Stimulated activated CD4-positive, alpha-beta T cell treated with anti-CD3 and anti-CD28 coated beads, TNF-alpha, amount 100 ng/mL, for 1 hour (primary cell): Measurements from ENCODE around the gene ADARB2.

Source experiments
- DNase-seq, 3 donors: peaks; one replicate each; pipeline ENCODE4 v3.0.0-alpha.2; 2020; ENCODE audit warnings: low read depth in 3 of 3, low spot score in 1 of 3

Gene ADARB2

GRCh38 chr10:1151076-1152033, 586.0 kb downstream of the ADARB2 start:
- no peak for DNase-seq

- no peak for DNase-seq
Measured at GRCh38 chr10:1150638-1150955, 586.7 kb downstream of the ADARB2 start.

DNA sequence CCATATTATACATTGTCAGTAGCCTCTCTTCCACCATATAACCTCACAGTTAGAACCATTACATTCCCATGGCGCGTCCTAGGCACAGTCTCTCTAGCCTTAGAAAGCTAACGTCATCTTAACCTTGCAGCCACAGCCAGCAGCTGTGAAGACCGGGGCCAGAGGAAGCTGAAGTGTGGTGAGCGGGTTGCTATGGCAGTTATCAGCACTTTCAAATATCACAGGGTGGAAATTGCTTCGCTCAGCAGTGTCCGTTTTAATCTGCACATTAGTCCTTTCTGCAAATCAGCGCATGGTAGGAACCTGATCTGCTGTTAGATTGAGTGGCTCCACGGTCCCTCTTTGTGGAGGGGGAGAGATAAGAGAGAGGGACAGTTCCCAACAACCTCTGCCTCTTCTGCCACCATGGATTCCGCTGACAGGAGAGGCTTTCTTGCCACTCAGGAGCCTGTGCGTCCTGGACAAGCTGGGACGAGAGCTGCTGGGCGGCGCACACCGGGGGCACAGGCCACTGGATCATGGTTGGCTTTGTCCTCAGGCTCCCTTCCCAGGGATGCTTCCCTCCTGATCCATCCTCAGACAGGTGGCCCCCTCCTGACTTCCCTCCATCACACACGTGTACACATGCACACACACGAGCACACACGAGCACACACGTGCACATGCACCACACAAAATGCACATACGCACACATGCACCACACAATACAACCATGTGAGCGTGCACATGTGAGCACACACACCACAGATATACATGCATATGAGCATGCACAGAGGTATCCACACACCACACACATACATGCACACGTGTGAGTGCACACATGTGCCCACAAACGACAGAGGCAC, 587.3 kb downstream of the ADARB2 start:
- no peak for DNase-seq

GRCh38 chr10:1148855-1149605, 588.3 kb downstream of the ADARB2 start:
- DNase-seq: no peak

DNA sequence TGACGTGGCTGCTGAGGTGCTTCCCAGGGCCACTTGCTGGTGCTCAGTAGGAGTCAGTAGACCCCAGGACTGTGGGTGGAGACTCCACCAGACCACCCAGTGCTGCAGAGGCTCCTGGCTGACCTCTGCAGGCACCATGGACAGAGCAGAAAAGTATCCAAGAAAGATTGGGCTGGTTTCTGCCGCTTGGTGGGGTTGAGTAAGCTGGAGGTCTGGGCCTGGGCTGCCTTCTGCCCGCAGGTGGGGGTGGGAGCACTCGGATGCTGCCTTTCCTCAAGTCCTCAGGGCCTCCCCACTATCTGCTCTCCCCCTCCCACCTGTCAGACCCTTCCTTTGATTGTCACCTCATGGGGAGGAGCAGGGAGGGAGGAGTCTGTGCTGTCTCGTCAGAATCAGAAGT, 589.5 kb downstream of the ADARB2 start:
- no peak for DNase-seq

DNA sequence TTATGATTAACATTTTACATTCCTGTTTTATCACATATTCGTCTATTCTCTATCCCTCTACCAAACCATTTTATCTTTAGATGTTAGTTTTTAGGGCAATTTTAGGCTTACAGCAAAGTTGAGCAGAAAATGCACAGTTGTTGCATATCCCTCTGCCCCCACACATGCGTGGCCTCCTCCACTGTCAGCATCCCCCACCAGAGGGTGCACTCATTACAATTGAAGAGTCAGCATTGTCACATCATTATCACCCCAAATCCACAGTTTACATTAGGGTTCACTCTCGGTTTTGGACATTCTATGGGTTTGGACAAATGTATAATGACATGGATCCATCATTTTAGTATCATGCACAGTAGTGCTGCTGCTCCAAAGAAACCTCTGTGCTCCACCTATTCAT, 594.7 kb downstream of the ADARB2 start:
- no peak for DNase-seq

DNA sequence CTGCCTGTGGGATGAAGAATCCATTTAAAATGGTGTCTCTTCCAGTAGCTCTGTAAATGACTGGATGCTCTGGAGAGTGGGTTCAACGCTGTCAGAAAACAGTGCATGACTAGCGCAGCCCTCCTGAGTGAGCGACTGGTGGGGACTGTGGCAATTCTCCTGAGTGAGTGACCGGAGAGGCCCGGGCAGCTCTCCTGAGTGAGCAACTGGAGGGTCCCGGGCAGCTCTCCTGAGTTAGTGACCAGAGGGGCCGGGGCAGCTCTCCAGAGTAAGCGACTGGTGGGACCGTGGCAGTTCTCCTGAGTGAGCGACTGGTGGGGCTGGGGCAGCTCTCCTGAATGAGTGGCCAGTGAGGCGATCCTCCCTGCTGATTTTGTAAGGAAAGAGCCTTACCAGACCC, 595.6 kb downstream of the ADARB2 start:
- no peak for DNase-seq

DNA sequence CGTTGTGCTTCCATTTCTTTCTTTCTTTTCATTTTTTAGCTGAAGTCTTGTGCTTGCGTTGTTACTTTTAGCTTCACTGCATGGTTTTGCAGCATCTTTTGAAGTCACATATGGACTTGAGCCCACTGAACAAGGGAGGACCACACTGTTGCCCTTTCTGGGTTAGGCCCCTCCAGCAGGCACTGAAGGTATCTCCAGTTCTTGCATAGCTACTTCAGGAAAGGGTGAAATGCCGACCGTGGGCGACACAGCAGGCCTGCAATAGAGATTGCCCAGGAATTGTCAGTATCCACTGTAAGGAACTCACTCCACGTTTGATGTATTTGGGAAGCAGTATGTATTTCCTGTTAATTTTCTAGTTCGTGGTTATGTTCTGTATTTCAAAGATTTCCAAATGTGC, 596.1 kb downstream of the ADARB2 start:
- DNase-seq: no peak

GRCh38 chr10:1138529-1138928, 598.8 kb downstream of the ADARB2 start:
- DNase-seq: no peak

- DNase-seq: no peak
Measured at GRCh38 chr10:1137499-1138163, 599.7 kb downstream of the ADARB2 start.

DNA sequence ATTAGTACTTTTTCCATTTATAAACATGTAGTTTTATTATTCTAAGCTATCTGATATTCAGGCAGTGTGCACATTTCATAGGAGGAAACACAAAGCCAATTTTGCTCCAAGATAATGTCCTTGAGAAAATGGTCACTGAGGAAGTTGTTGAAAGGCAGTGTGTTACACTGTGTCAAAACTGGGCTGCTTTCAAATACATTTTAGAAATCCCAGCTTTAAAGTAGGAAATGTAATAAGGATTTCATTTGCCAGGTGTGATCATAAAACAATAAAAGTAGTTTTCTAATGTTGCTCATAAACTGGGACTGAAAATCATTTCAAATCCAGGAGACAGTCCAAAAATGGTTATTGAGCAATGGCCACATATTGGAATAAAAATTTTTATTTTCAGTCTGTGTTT, 601.1 kb downstream of the ADARB2 start:
- DNase-seq: no peak

DNA sequence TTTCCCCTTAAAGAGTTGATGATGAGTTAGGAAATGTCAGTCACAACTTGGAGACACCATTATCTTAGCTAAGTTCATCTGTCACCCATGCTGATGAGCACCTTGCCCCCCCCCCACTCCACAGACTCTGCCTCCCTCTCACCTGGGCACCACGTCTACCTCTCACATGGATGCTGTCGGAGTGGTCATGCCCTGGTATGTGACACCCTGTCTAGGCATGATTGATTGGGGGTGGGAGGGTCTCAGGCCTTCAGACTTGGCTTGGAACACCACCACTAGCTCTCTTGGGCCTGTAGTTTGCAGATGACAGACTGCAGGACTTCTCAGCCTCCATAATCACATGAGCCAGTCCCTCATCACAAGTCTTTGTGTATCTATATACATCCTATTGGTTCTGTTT, 603.2 kb downstream of the ADARB2 start:
- DNase-seq: no peak

- DNase-seq: no peak
Measured at GRCh38 chr10:1133495-1134045, 603.8 kb downstream of the ADARB2 start.

- no peak for DNase-seq
Measured at GRCh38 chr10:1132584-1132983, 604.7 kb downstream of the ADARB2 start.

DNA sequence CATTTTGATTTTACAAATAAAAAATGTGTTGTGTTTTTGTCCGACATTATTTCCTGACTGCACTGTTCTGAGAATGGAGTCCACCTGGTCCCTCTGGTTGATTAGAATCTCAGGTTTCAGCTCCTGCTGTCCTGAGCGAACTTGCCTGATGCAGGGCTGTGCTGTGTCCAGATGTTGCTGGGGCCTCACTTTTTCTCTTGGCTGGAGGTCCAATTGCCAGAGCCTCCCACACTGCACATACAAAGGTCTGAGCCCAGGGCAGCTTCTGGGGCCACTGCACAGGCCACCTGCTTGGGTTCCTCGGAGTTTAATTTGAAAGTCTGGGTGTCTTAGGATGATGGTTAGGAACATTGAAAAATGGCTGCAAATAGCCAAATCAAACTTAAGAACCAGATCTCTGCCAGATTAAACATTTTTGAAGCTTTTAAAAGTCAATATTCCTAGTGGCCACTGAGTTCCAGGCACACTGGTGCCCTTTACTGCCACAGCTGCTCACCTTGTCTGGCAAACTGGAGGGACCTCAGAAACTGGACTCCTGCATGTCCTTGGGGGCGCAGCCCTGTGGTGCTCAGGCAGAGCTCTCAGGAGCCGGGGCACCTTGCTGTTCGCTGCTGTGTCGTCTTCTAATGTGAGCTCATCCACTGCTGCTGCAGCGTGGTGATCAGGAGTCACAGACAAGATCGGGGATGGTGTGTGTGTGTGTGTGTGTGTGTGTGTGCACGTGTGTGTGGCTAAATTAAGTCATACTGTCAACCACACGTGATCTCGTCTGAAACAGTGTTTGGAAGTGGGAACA, 606.1 kb downstream of the ADARB2 start:
- DNase-seq: no peak

DNA sequence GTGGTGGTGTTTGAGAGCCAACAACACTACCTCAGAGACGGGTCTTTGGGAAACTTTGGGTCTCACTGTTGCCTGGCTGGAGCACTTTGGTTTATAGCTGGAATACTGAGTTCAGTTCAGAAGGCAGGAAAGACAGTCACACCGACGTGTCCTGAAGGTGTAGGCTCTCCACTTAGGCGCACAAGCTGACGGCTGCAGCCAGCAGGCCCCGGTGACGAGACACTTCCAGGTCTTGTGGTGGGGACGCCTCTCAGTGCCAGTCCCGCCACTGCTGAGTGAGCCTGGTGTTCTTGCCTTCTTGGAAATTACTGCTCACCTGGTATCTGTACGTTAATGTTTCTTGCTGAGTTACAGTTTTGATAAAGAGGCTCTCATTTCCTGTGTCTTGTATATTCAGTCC, 607.1 kb downstream of the ADARB2 start:
- no peak for DNase-seq

DNA sequence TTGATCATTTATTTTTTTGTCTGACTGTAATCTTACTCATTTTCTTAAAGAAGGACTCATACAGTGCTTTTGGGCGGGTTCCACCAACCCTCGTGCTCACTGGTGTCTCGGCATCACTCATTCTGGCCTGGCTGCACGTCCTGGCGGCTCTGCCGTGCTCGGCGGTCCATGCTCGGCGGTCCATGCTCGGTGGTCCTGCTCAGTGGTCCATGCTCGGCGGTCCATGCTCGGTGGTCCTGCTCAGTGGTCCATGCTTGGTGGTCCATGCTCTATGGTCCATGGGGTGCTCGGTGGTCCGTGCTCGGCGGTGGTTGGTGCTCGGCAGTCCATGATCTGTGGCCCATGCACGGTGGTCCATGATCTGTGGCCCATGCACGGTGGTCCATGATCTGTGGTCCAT, 608.7 kb downstream of the ADARB2 start:
- DNase-seq: no peak

DNA sequence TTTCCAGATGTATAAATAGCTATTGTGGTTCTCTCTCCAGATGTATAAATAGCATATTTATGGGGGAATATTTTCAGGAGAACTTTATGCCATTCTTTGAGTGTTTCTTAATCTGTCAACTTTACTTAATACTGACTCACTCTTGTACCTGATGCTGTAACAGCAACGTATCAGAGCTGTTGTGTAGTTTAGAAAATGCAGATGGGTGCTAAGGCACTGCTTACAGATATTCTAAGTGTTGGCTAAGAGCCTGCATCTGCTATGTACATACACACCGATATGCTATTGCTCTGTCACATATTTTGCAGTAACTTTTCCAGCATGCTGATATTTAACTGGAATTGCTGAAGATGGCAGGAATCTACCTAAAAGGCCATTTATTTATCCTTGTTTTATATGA, 609.2 kb downstream of the ADARB2 start:
- no peak for DNase-seq

GRCh38 chr10:1127629-1128028, 609.7 kb downstream of the ADARB2 start:
- DNase-seq: no peak
